A673 (cell line): ENCODE data around the gene PHTF1. TPM values are rescaled to one million over a fixed set of nuclear protein-coding genes. Genes with fewer than 3 reads are reported as not detected.

Source experiments
- BruUV-seq: library from RNA; stranded (reverse); fragments of 400-500 nt; replicated peaks from 2 replicates; lab custom pipeline; 2021; lab: Mats Ljungman, UMichigan
- CTCF ChIA-PET: fragments of 300-600 bp; sonication (Branson Sonifier 250); formaldehyde crosslinking; loops from one replicate; lab custom pipeline; 2022; ENCODE audit warnings: antibody characterized with exemption; lab: Charles Lee
- POLR2A ChIA-PET: fragments of 300-600 bp; sonication (Branson Sonifier 250); formaldehyde crosslinking; loops from one replicate; lab custom pipeline; 2022; ENCODE audit warnings: antibody characterized with exemption; ENCODE audit not compliant: low non-redundant PET; lab: Charles Lee
- DNase-seq: peaks from one replicate; pipeline ENCODE4 v3.0.0-alpha.2; 2015; ENCODE audit warnings: low spot score
- H3K27ac ChIP-seq: fragments of 200-600 bp; sonication (generic); 2 replicates; pipeline ENCODE4 v1.5.1; 2016; ENCODE audit warnings: mixed run types, low read depth, mild to moderate bottlenecking, mixed read lengths, antibody characterized with exemption, low read length; ENCODE audit not compliant: poor library complexity, severe bottlenecking
- H3K27me3 ChIP-seq: fragments of 200-600 bp; sonication (generic); replicated peaks from 2 replicates; pipeline ENCODE4 v1.6.1; 2017; ENCODE audit warnings: mixed run types, low read depth, mild to moderate bottlenecking, mixed read lengths, antibody characterized with exemption, low read length; ENCODE audit not compliant: insufficient read depth, poor library complexity
- H3K36me3 ChIP-seq: fragments of 200-600 bp; sonication (generic); 2 replicates; pipeline ENCODE4 v1.6.1; 2016; ENCODE audit warnings: mixed run types, mild to moderate bottlenecking, mixed read lengths, antibody characterized with exemption, low read length; ENCODE audit not compliant: insufficient read depth, poor library complexity, severe bottlenecking
- H3K4me1 ChIP-seq: fragments of 200-600 bp; sonication (generic); 2 replicates; pipeline ENCODE4 v1.6.1; 2017; ENCODE audit warnings: mixed run types, mild to moderate bottlenecking, mixed read lengths, antibody characterized with exemption, low read length; ENCODE audit not compliant: insufficient read depth, poor library complexity, severe bottlenecking
- H3K4me3 ChIP-seq: fragments of 200-600 bp; sonication (generic); 2 replicates; pipeline ENCODE4 v1.5.1; 2016; ENCODE audit warnings: low read depth, mixed run types, mild to moderate bottlenecking, mixed read lengths, low read length; ENCODE audit not compliant: poor library complexity, severe bottlenecking
- H3K9me3 ChIP-seq: fragments of 200-600 bp; sonication (generic); 2 replicates; pipeline ENCODE4 v1.6.1; 2016; ENCODE audit warnings: mixed run types, low read depth, mild to moderate bottlenecking, mixed read lengths, antibody characterized with exemption, low read length; ENCODE audit not compliant: poor library complexity, severe bottlenecking
- CTCF ChIP-seq: fragments of 300-800, 200-600 bp; sonication (generic); conservative IDR thresholded peaks from 2 replicates; pipeline ENCODE4 v1.5.1; 2017; ENCODE audit warnings: low read depth, mild to moderate bottlenecking, antibody characterized with exemption, low read length, moderate library complexity, mixed read lengths
- EZH2 ChIP-seq: fragments of 200-600 bp; sonication (generic); IDR thresholded peaks from 2 replicates; pipeline ENCODE4 v1.6.1; 2017; ENCODE audit warnings: borderline replicate concordance, low read depth, mild to moderate bottlenecking, mixed read lengths, antibody characterized with exemption, low read length; ENCODE audit not compliant: poor library complexity, severe bottlenecking
- intact Hi-C: fragments of 100-400 bp; cut with micrococcal nuclease; formaldehyde crosslinking; loops from one replicate; pipeline ENCODE4 v1.10.0; 2022; ENCODE audit not compliant: unreplicated experiment
- total RNA-seq: library from RNA; stranded (reverse); gene quantifications from 2 replicates; pipeline ENCODE4 v1.2.3, GENCODE V29; 2021

The PHTF1 gene
- total RNA-seq, 1 experiment from 2014 or later, result 57.2 TPM

GRCh38 chr1:113678159-113678469 lies 81.2 kb downstream of the PHTF1 start:
- TF ChIP-seq CTCF (no peak), EZH2 (no peak)
- POLR2A ChIA-PET, result no interaction called here

GRCh38 chr1:113677250-113678158 lies 81.8 kb downstream of the PHTF1 start:
- no peak for TF ChIP-seq EZH2
- TF ChIP-seq CTCF, result peak; percentile 71
- peak; percentile 77 for DNase-seq
- CTCF ChIA-PET, result interaction anchor here (0.6 to 0.7 kb wide), 3 partner anchors 17 to 1882 kb away, joined by 3 to 4 read pairs (median 3); no protein-coding TSS in a partner anchor
- BruUV-seq, result no TSS peak
- intact Hi-C loops, result loop anchor here (1.0 to 10.0 kb wide), 4 partner anchors 189 to 960 kb away; partner anchors contain the start of gene PPM1J
- H3K9me3 ChIP-seq, result no peaks in the 10 kb centered on the region
- no peaks in the 10 kb centered on the region for H3K36me3 ChIP-seq
- POLR2A ChIA-PET, result no interaction called here
- H3K4me1 ChIP-seq, result peaks cover 4% of the 10 kb centered on the region
- H3K27ac ChIP-seq, result no peak overlapping the region
- H3K27me3 ChIP-seq, result no peaks in the 10 kb centered on the region
- no peak overlapping the region for H3K4me3 ChIP-seq

More at GRCh38 chr1:113678159-113678469, 81.2 kb downstream of the PHTF1 start:
- intact Hi-C loops, result loop anchor here (1.0 to 10.0 kb wide), 4 partner anchors 190 to 961 kb away; partner anchors contain the start of gene PPM1J
- no peaks in the 10 kb centered on the region for H3K9me3 ChIP-seq
- CTCF ChIA-PET, result interaction anchor here (0.6 to 0.7 kb wide), 3 partner anchors 18 to 1882 kb away, joined by 3 to 4 read pairs (median 3); no protein-coding TSS in a partner anchor
- no TSS peak for BruUV-seq
- no peak overlapping the region for H3K4me3 ChIP-seq
- H3K36me3 ChIP-seq, result no peaks in the 10 kb centered on the region
- no peaks in the 10 kb centered on the region for H3K27me3 ChIP-seq
- no peak overlapping the region for H3K27ac ChIP-seq
- no peak for DNase-seq
- peaks cover 4% of the 10 kb centered on the region for H3K4me1 ChIP-seq

DNA sequence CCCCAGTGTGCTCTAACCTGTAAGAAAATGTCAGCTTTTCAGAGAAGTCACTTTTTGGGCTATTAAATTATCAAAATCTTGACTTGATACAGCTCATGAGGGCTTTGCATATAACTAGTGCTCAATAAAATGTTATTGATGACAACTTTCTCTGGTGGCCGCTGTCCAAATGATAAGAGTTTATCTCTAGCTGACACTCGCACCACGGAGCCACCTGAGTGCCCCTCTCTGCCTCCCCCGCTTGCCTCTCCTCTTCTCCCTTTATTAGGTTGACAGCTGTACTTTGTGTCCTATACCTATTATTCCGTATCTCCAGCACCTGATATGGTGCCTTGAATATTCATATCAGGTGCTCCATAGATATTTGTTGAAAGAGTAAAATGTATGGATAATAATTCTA lies 82.8 kb downstream of the PHTF1 start:
- BruUV-seq, result no TSS peak
- H3K27me3 ChIP-seq, result no peaks in the 10 kb centered on the region
- H3K36me3 ChIP-seq, result no peaks in the 10 kb centered on the region
- intact Hi-C loops, result loop anchor here (5.0 to 10.0 kb wide), 2 partner anchors 462 to 959 kb away; partner anchors contain the start of gene PPM1J
- POLR2A ChIA-PET, result no interaction called here
- no peak overlapping the region for H3K27ac ChIP-seq
- H3K9me3 ChIP-seq, result no peaks in the 10 kb centered on the region
- DNase-seq, result no peak
- H3K4me3 ChIP-seq, result no peak overlapping the region
- no peak for TF ChIP-seq EZH2
- TF ChIP-seq CTCF, result no peak
- peaks cover 1% of the 10 kb centered on the region for H3K4me1 ChIP-seq
- CTCF ChIA-PET, result interaction anchor here (0.5 kb wide), 1 partner anchor 1172 kb away, joined by 8 read pairs; no protein-coding TSS in a partner anchor
